GM12878 (cell line): ENCODE data around the gene C15orf61. TPM values are rescaled to one million over a fixed set of nuclear protein-coding genes. Genes with fewer than 3 reads are reported as not detected.

Experiments
- CBFB ChIP-seq: IDR thresholded peaks from 2 replicates; pipeline ENCODE4 v1.6.1; 2016; ENCODE audit warnings: antibody characterized with exemption, low read depth
- CEBPB ChIP-seq, 2 experiments: fragments of 150-350 bp in 1 of 2; IDR thresholded peaks; 2 replicates each; pipeline ENCODE4 v1.6.1; 2012 to 2014; ENCODE audit warnings: low read depth in 2 of 2, low read length in 2 of 2, borderline replicate concordance in 1 of 2, inconsistent platforms in 1 of 2
- CHD2 ChIP-seq: IDR thresholded peaks from 2 replicates; pipeline ENCODE4 v1.6.1; 2011; ENCODE audit warnings: low read depth, low read length, improper control_type of control experiment, borderline replicate concordance
- CHD4 ChIP-seq: fragments of 200-600 bp; sonication (generic); IDR thresholded peaks from 2 replicates; pipeline ENCODE4 v1.6.1; 2016; ENCODE audit warnings: mild to moderate bottlenecking
- EP300 ChIP-seq, 2 experiments: fragments of 150-350 bp in 1 of 2; IDR thresholded peaks; 2 replicates each; pipeline ENCODE4 v1.6.1; 2011 to 2012; ENCODE audit warnings: low read depth in 2 of 2, low read length in 2 of 2, borderline replicate concordance in 1 of 2, improper control_type of control experiment in 1 of 2, inconsistent platforms in 1 of 2; ENCODE audit not compliant: control insufficient read depth in 1 of 2
- FOXK2 ChIP-seq: fragments of 450-650 bp; IDR thresholded peaks from 2 replicates; pipeline ENCODE4 v1.6.1; 2017; ENCODE audit warnings: mild to moderate bottlenecking, moderate library complexity
- FOXM1 ChIP-seq: IDR thresholded peaks from 2 replicates; pipeline ENCODE4 v1.6.1; 2012; ENCODE audit warnings: low read depth, mild to moderate bottlenecking, inconsistent platforms, low read length, moderate library complexity
- GATAD2B ChIP-seq: fragments of 450-650 bp; conservative IDR thresholded peaks from 2 replicates; pipeline ENCODE4 v1.6.1; 2017; ENCODE audit warnings: low read depth, mild to moderate bottlenecking, moderate library complexity
- HDAC2 ChIP-seq: fragments of 200-600 bp; sonication (generic); IDR thresholded peaks from 2 replicates; pipeline ENCODE4 v1.6.1; 2017
- HDAC6 ChIP-seq: fragments of 200-600 bp; sonication (generic); IDR thresholded peaks from one replicate; pipeline ENCODE4 v1.8.0; 2017; ENCODE audit warnings: antibody characterized with exemption; ENCODE audit not compliant: unreplicated experiment
- IKZF1 ChIP-seq: fragments of 450-650 bp; conservative IDR thresholded peaks from 2 replicates; pipeline ENCODE4 v1.6.1; 2017; ENCODE audit warnings: antibody characterized with exemption, mild to moderate bottlenecking
- IRF3 ChIP-seq: fragments of 450-650 bp; IDR thresholded peaks from 2 replicates; pipeline ENCODE4 v1.6.1; 2014; ENCODE audit warnings: mild to moderate bottlenecking
- PAX5 ChIP-seq: IDR thresholded peaks from 2 replicates; pipeline ENCODE4 v1.6.1; 2011; ENCODE audit warnings: low read depth, low read length, borderline replicate concordance
- PML ChIP-seq: IDR thresholded peaks from 2 replicates; pipeline ENCODE4 v1.6.1; 2012; ENCODE audit warnings: low read length, inconsistent platforms
- POLR2AphosphoS2 ChIP-seq: IDR thresholded peaks from 2 replicates; pipeline ENCODE4 v1.6.1; 2011; ENCODE audit warnings: low read depth, mild to moderate bottlenecking, low read length, improper control_type of control experiment, moderate library complexity
- POU2F2 ChIP-seq: IDR thresholded peaks from 3 replicates; pipeline ENCODE4 v1.6.1; 2011; ENCODE audit warnings: low read depth, mild to moderate bottlenecking, low read length, borderline replicate concordance
- RAD51 ChIP-seq: fragments of 450-650 bp; IDR thresholded peaks from 2 replicates; pipeline ENCODE4 v1.6.1; 2016; ENCODE audit warnings: moderate library complexity, mild to moderate bottlenecking, inconsistent platforms
- RELB ChIP-seq: fragments of 450-650 bp; IDR thresholded peaks from 2 replicates; pipeline ENCODE4 v1.6.1; 2017; ENCODE audit warnings: low read depth, mild to moderate bottlenecking, moderate library complexity
- SKIL ChIP-seq: fragments of 450-650 bp; IDR thresholded peaks from 2 replicates; pipeline ENCODE4 v1.6.1; 2017; ENCODE audit warnings: mild to moderate bottlenecking, low read depth, inconsistent platforms; ENCODE audit not compliant: poor library complexity, severe bottlenecking
- ZNF24 ChIP-seq: fragments of 450-650 bp; IDR thresholded peaks from 2 replicates; pipeline ENCODE4 v1.6.1; 2017; ENCODE audit warnings: antibody characterized with exemption, mild to moderate bottlenecking
- ZNF384 ChIP-seq: IDR thresholded peaks from 2 replicates; pipeline ENCODE4 v1.6.1; 2012; ENCODE audit warnings: low read depth, mild to moderate bottlenecking, low read length, improper control_type of control experiment, borderline replicate concordance
- ZZZ3 ChIP-seq: IDR thresholded peaks from 2 replicates; pipeline ENCODE4 v1.6.1; 2011; ENCODE audit warnings: low read depth; ENCODE audit not compliant: control insufficient read depth, insufficient read length
- polyA plus RNA-seq, 11 experiments: library from polyadenylated mRNA; depleted of rRNA in 4 of 11; unstranded in 6 of 11; stranded (reverse) in 5 of 11; fragments of >200 nt; fragmentation: Nextera tagmentation in 4 of 11; fragmentation: Illumina TruSeq in 1 of 11; extraction: Ambion mirVana in 4 of 11; extraction: Trizol in 1 of 11; gene quantifications; 1 replicate in 1 of 11; 2 replicates in 10 of 11; pipeline versions ENCODE4 v1.2.1 to v1.2.3, GENCODE V29; 2011 to 2016; ENCODE audit warnings: inconsistent platforms in 2 of 11, missing spikeins in 2 of 11, low read depth in 1 of 11
- total RNA-seq, 4 experiments: library from RNA; depleted of rRNA in 3 of 4; stranded (reverse); fragments of >200 nt in 3 of 4; fragmentation: Illumina TruSeq in 1 of 4; extraction: Trizol in 1 of 4; gene quantifications; 2 replicates each; pipeline versions ENCODE4 v1.2.1 to v1.2.3, GENCODE V29; 2013 to 2021

C15orf61 gene
- total and polyA plus RNA-seq, 10 of the 15 experiments (the other 5 are each of a cell fraction or from before 2014, with no cell fraction given): 1.4 to 8.7 (median 4.3) TPM

- TF ChIP-seq HDAC2: no peak
- TF ChIP-seq POLR2AphosphoS2: 0 out of 2 replicates have a peak, but pooled peaks have one; percentile 49
- 0 out of 2 replicates have a peak, but pooled peaks have one; percentile 37 for TF ChIP-seq PML
- no peak for TF ChIP-seq RELB
- TF ChIP-seq RAD51: no peak
- TF ChIP-seq POU2F2: 0 out of 3 replicates have a peak, but pooled peaks have one; percentile 25
- no peak for TF ChIP-seq EP300 (IDR thresholded peaks at IDR 0.05; ENCODE audit: borderline replicate concordance in 1 of 2, control insufficient read depth in 1 of 2, low read depth in 2 of 2, low read length in 2 of 2)
- TF ChIP-seq CHD4: no peak
- TF ChIP-seq FOXM1: no peak
- no peak for TF ChIP-seq FOXK2
- no peak for TF ChIP-seq CEBPB (IDR thresholded peaks at IDR 0.05; ENCODE audit: borderline replicate concordance in 1 of 2, low read depth in 2 of 2, low read length in 2 of 2)
- TF ChIP-seq IKZF1: peak; percentile 96
- no peak for TF ChIP-seq ZZZ3
- peak; percentile 81 for TF ChIP-seq GATAD2B
- TF ChIP-seq HDAC6: peak; percentile 68
- no peak for TF ChIP-seq SKIL
- TF ChIP-seq ZNF384: no peak
- TF ChIP-seq IRF3: no peak
- TF ChIP-seq PAX5: no peak
- no peak for TF ChIP-seq CBFB
- 0 out of 2 replicates have a peak, but pooled peaks have one; percentile 41 for TF ChIP-seq ZNF24
- TF ChIP-seq CHD2: 0 out of 2 replicates have a peak, but pooled peaks have one; percentile 14
These were observed 21.8 kb downstream of the C15orf61 start, which contains the start of gene MAP2K5 (continued) for GRCh38 chr15:67542420-67543347.
